ENCODE data around the gene VASH2.

VASH2 gene

GRCh38 chr1:212928323-212929291, 21.7 kb upstream of the VASH2 start:
- in situ Hi-C loops (cut with MboI; ENCODE audit: low sequenced_read_pairs), result no loop called here

GRCh38 chr1:212930986-212931678, 19.2 kb upstream of the VASH2 start:
- in situ Hi-C loops (cut with MboI; ENCODE audit: low sequenced_read_pairs), result no loop called here

GRCh38 chr1:212933815-212934471, 16.4 kb upstream of the VASH2 start:
- in situ Hi-C loops (cut with MboI; ENCODE audit: low sequenced_read_pairs), result no loop called here

GRCh38 chr1:212935387-212935981, 14.9 kb upstream of the VASH2 start:
- in situ Hi-C loops (cut with MboI; ENCODE audit: low sequenced_read_pairs), result no loop called here

GRCh38 chr1:212937034-212937433, 13.3 kb upstream of the VASH2 start:
- in situ Hi-C loops (cut with MboI; ENCODE audit: low sequenced_read_pairs), result no loop called here

GRCh38 chr1:212938846-212939245, 11.5 kb upstream of the VASH2 start:
- in situ Hi-C loops (cut with MboI; ENCODE audit: low sequenced_read_pairs), result no loop called here

GRCh38 chr1:212941452-212941851, 8.9 kb upstream of the VASH2 start:
- in situ Hi-C loops (cut with MboI; ENCODE audit: low sequenced_read_pairs), result no loop called here

- in situ Hi-C loops (cut with MboI; ENCODE audit: low sequenced_read_pairs), result no loop called here
Measured at GRCh38 chr1:212942679-212943392, 7.5 kb upstream of the VASH2 start.

- in situ Hi-C loops (cut with MboI; ENCODE audit: low sequenced_read_pairs), result no loop called here
Measured at GRCh38 chr1:212943393-212943710, 7.0 kb upstream of the VASH2 start.

- in situ Hi-C loops (cut with MboI; ENCODE audit: low sequenced_read_pairs), result no loop called here
Measured at GRCh38 chr1:212944229-212944901, 6.0 kb upstream of the VASH2 start.

- in situ Hi-C loops (cut with MboI; ENCODE audit: low sequenced_read_pairs), result no loop called here
Measured at GRCh38 chr1:212945056-212945455, 5.3 kb upstream of the VASH2 start.

GRCh38 chr1:212945463-212946160, 4.7 kb upstream of the VASH2 start:
- in situ Hi-C loops (cut with MboI; ENCODE audit: low sequenced_read_pairs), result no loop called here

- in situ Hi-C loops (cut with MboI; ENCODE audit: low sequenced_read_pairs), result no loop called here
Measured at GRCh38 chr1:212946872-212947271, 3.5 kb upstream of the VASH2 start.

GRCh38 chr1:212949771-212950170, 570 bp upstream of the VASH2 start:
- in situ Hi-C loops (cut with MboI; ENCODE audit: low sequenced_read_pairs), result no loop called here

GRCh38 chr1:212951126-212951946, 995 bp downstream of the VASH2 start:
- in situ Hi-C loops (cut with MboI; ENCODE audit: low sequenced_read_pairs), result no loop called here

- in situ Hi-C loops (cut with MboI; ENCODE audit: low sequenced_read_pairs), result no loop called here
Measured at GRCh38 chr1:212951947-212952640, 1.8 kb downstream of the VASH2 start.

GRCh38 chr1:212952641-212952976, 2.3 kb downstream of the VASH2 start:
- in situ Hi-C loops (cut with MboI; ENCODE audit: low sequenced_read_pairs), result no loop called here

- in situ Hi-C loops (cut with MboI; ENCODE audit: low sequenced_read_pairs), result no loop called here
Measured at GRCh38 chr1:212953321-212953720, 3.0 kb downstream of the VASH2 start.
